CD4-positive, alpha-beta T cell treated with Interleukin-6 at 100 ng/mL for 8 hours (primary cell): ENCODE measurements around the gene LSMEM2.
A peak's percentile ranks its signal among the peaks of the same experiment; 100 is the strongest.

Experiments
- DNase-seq: peaks from one replicate; pipeline ENCODE4 v3.0.0-alpha.2; 2020; ENCODE audit warnings: mixed read lengths, low spot score

Gene LSMEM2

GRCh38 chr3:50322386-50323091 is 43.7 kb downstream of the LSMEM2 start, which contains the start of gene HYAL2:
HYAL2 (minus strand) TSS chr3:50322745; CDS start chr3:50320489, 2,256 bp downstream.
- no peak for DNase-seq

GRCh38 chr3:50323092-50323600 is 44.3 kb downstream of the LSMEM2 start:
- no peak for DNase-seq

- no peak for DNase-seq
Observed at GRCh38 chr3:50323614-50324199, 44.8 kb downstream of the LSMEM2 start.

GRCh38 chr3:50324351-50325112 is 45.6 kb downstream of the LSMEM2 start:
- DNase-seq: peak; percentile 45

GRCh38 chr3:50325113-50325480 is 46.2 kb downstream of the LSMEM2 start:
- DNase-seq: no peak

- DNase-seq: no peak
Observed at GRCh38 chr3:50325497-50326181, 46.8 kb downstream of the LSMEM2 start.

GRCh38 chr3:50326182-50326541 is 47.3 kb downstream of the LSMEM2 start:
- DNase-seq: no peak

- DNase-seq: no peak
Observed at GRCh38 chr3:50327129-50327528, 48.2 kb downstream of the LSMEM2 start.

- DNase-seq: peak; percentile 94
Observed at GRCh38 chr3:50327943-50328691, 49.2 kb downstream of the LSMEM2 start, which contains the start of gene TUSC2. TUSC2 (minus strand) TSS chr3:50328223; CDS start chr3:50328099, 124 bp downstream.

- no peak for DNase-seq
Observed at GRCh38 chr3:50330330-50330729, 51.4 kb downstream of the LSMEM2 start.

GRCh38 chr3:50331364-50331907 is 52.5 kb downstream of the LSMEM2 start:
- no peak for DNase-seq

GRCh38 chr3:50333744-50334328 is 54.9 kb downstream of the LSMEM2 start:
- no peak for DNase-seq

- no peak for DNase-seq
Observed at GRCh38 chr3:50334339-50335075, 55.6 kb downstream of the LSMEM2 start.

- DNase-seq: no peak
Observed at GRCh38 chr3:50336452-50337174, 57.7 kb downstream of the LSMEM2 start.

- peak; percentile 95 for DNase-seq
Observed at GRCh38 chr3:50337175-50337861, 58.4 kb downstream of the LSMEM2 start.
